HEK293T (cell line): Measurements from ENCODE around the gene MFSD12.

ENCODE experiments used
- ARNT ChIP-seq: fragments of 450-650 bp; IDR thresholded peaks from 2 replicates; pipeline ENCODE4 v1.6.1; 2017; ENCODE audit warnings: mild to moderate bottlenecking
- BHLHE40 ChIP-seq: fragments of 450-650 bp; IDR thresholded peaks from 2 replicates; pipeline ENCODE4 v1.6.1; 2016; ENCODE audit warnings: mild to moderate bottlenecking, moderate library complexity, borderline replicate concordance
- ELF4 ChIP-seq: fragments of 450-650 bp; IDR thresholded peaks from 2 replicates; pipeline ENCODE4 v1.6.1; 2017; ENCODE audit warnings: antibody characterized with exemption
- FOXK2 ChIP-seq: fragments of 450-650 bp; IDR thresholded peaks from 2 replicates; pipeline ENCODE4 v1.6.1; 2016; ENCODE audit warnings: mild to moderate bottlenecking
- SP1 ChIP-seq: fragments of 450-650 bp; IDR thresholded peaks from 2 replicates; pipeline ENCODE4 v1.6.1; 2017
- ZNF384 ChIP-seq: fragments of 450-650 bp; IDR thresholded peaks from 2 replicates; pipeline ENCODE4 v1.6.1; 2016

DNA sequence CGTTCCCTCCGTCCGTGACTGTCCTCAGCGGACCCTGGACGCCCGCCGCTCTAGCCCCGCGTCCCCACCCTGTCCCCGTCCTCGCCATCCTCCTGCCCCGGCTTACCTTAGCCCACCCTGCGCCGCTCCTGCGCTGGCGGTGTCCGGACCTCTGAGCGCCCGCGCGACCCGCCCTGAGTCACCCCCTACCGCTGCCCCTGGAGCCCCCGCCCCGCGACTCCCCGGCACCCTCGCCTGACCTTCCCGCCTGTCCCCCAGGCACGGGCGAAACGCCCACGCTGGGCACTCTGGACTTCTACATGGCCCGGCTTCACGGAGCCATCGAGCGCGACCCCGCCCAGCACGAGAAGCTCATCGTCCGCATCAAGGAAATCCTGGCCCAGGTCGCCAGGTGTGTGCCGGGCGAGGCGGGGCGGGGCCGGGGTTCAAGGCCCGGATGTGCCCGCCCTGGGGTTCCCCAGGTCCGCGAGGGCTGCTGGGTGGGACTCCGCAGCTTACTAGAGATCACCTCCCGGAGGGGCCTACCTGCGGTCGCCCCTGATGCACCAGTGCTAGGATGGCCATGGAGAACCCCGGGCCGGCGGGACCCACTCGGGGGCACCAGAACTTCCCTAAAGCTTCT is 20.4 kb upstream of the MFSD12 start:
- TF ChIP-seq ZNF384 = no peak
- no peak for TF ChIP-seq FOXK2
- TF ChIP-seq ARNT = no peak
- TF ChIP-seq BHLHE40 = no peak
- TF ChIP-seq SP1 = no peak
- no peak for TF ChIP-seq ELF4
